GM20000 (cell line): ENCODE measurements around the gene SRPK1.

Experiments
- DNase-seq: peaks from one replicate; pipeline ENCODE4 v3.0.0; 2012; ENCODE audit warnings: low spot score
- CTCF ChIP-seq: IDR thresholded peaks from 2 replicates; pipeline ENCODE4 v1.5.1; 2012; ENCODE audit warnings: mild to moderate bottlenecking, control low read depth; ENCODE audit errors: extremely low read depth, missing control alignments

Gene SRPK1

GRCh38 chr6:35859367-35859766 lies 61.5 kb downstream of the SRPK1 start:
- no peak for DNase-seq
- no peak for TF ChIP-seq CTCF

GRCh38 chr6:35857853-35858252 lies 63.0 kb downstream of the SRPK1 start:
- DNase-seq, result no peak
- TF ChIP-seq CTCF, result no peak

GRCh38 chr6:35856250-35856649 lies 64.6 kb downstream of the SRPK1 start:
- TF ChIP-seq CTCF, result no peak
- DNase-seq, result no peak

GRCh38 chr6:35852994-35853393 lies 67.9 kb downstream of the SRPK1 start:
- DNase-seq, result no peak
- TF ChIP-seq CTCF, result no peak

GRCh38 chr6:35850208-35850607 lies 70.7 kb downstream of the SRPK1 start:
- DNase-seq, result no peak
- no peak for TF ChIP-seq CTCF

- TF ChIP-seq CTCF, result no peak
- DNase-seq, result no peak
Measured at GRCh38 chr6:35844290-35844689, 76.6 kb downstream of the SRPK1 start.

GRCh38 chr6:35842381-35842780 lies 78.5 kb downstream of the SRPK1 start:
- DNase-seq, result no peak
- TF ChIP-seq CTCF, result no peak
